Dedifferentiated amniotic fluid mesenchymal stem cell (primary cell): ENCODE results near the gene ERMAP.

Experiments used
- DNase-seq: peaks from one replicate; pipeline ENCODE4 v3.0.0-alpha.2; 2016; ENCODE audit errors: extremely low spot score

The ERMAP gene

GRCh38 chr1:42873670-42874069 lies 56.7 kb downstream of the ERMAP start:
- DNase-seq, result no peak

DNA sequence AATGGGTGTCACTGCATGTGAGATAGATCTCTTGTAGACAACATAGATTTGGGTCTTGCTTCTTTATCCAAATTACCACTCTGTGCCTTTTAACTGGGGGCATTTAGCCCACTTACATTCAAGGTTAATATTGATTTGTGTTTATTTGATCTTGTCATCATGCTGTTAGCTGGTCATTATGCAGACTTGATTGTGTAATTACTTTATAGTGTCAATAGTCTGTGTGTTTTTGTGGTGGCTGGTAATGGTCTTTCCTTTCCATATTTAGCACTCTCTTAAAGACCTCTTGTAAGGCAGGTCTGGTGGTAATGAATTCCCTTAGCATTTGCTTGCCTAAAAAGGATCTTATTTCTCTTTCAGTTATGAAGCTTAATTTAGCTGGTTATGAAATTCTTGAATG lies 59.1 kb downstream of the ERMAP start:
- DNase-seq, result no peak

GRCh38 chr1:42877380-42877779 lies 60.5 kb downstream of the ERMAP start:
- no peak for DNase-seq

GRCh38 chr1:42880384-42880783 lies 63.5 kb downstream of the ERMAP start:
- no peak for DNase-seq

DNA sequence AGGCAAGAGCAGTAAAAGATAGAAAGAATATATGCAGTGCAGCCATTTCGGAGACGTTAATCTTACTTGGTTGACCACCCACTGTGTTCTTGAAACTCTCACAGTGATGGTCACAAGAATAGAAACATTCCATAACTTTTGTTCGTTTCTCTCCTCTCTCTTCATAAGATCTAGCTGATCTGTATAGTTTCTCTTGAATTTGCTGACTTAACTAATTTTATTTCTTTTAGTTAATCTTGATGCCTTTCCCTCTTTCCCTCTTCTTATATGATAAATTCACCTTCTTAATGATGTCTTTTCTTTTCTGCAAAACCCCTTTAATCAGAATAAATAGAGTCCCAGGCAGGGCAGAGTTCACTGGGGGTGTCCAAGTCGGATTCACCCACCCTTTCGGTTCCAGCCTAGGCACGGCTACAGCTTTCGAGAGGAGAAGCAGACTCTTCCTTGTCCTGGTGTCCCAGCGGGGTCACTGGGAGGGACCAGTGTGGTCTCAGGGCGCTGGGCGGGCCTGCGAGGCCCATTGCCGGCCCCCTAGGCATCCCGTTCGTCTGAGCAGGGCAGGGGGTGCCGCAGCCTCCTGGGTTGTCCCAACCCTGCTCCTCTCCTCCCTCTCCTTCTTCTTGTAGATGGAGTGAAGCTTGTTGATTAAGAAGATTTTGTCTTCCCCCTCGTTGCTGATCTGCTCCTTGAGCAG lies 69.3 kb downstream of the ERMAP start:
- no peak for DNase-seq

- no peak for DNase-seq
Measured at GRCh38 chr1:42886800-42887199, 69.9 kb downstream of the ERMAP start.

DNA sequence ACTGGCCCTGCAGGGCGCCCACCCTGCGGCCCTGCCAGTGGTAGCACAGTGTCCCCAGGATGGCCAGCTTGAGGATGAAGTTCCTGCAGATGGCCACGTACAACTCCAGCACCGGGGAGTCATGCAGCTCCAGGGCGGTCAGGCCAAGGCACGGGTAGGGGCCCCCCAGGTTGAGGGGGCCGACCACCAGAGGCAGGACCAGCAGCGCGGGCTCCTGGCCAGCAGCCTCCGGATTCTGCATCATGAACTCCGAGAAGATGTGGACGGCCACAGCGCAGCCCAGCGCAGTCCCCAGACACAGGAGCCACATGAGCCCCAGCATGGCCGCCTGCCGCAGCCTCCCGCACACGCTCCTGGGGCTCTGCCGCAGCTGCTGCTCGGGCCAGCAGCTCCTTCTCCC lies 70.4 kb downstream of the ERMAP start:
- no peak for DNase-seq

DNA sequence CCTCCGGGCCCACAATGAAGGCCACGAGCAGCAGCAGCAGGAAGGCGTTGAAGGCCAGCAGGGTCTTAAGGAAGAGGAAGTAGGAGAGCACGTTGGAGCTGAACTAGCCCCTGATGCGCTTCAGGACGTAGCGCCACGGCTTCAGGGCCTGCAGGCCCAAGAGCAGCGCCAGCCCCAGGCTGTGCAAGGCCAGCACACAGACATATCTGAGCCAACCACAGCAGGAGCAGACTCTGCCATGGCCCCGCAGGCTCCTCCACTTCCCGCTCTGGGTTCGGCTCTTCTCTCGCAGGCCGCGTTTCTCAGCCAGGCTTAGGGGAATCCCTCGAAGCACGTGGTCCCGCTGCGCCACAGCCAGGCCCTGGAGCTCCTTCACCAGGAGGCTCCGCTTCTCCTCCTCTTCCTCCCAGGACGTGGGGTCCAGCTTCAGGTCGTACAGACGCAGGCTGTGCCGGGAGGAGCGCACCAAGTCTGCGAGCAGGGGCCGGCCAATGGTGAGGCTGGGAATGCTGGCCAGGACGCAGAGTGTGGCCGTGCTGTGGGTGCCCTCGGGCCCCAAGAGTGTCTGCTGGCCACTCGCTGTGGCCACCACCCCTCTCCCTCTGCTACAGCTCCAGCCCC lies 71.2 kb downstream of the ERMAP start:
- no peak for DNase-seq

- no peak for DNase-seq
Measured at GRCh38 chr1:42889264-42889663, 72.3 kb downstream of the ERMAP start.

DNA sequence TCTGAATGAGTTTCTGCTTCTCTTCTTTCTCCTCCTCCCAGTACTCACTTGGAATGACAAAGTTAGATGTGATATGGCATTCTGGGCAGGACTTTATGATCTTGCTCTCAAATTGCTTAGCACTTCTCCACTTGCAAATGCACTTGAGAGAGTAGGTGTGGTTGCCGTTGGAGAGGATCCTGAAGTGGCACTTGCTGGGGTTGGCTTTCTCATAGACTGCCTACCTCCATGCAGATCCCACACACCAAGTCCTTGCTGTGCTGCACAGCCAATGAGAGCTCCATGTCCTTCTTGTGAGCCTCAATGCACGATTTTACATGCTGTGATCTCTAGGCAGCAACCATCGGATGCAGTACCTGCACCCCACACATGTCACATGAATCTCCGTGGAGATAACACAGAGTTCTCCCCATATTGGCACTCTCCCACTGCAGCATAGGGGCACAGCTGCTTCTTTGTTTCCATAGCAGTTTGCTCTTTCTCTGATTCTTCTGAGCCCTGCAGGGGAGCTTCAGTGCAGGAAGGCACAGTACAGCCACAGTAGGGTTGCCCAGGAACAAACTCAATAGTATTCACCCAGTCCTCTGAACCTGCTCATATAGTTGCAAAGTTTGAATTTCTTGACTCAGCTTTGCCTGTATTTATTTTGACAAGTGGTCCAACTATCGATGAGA lies 74.7 kb downstream of the ERMAP start:
- no peak for DNase-seq
